ENCODE data around the gene SDC4.

DNA sequence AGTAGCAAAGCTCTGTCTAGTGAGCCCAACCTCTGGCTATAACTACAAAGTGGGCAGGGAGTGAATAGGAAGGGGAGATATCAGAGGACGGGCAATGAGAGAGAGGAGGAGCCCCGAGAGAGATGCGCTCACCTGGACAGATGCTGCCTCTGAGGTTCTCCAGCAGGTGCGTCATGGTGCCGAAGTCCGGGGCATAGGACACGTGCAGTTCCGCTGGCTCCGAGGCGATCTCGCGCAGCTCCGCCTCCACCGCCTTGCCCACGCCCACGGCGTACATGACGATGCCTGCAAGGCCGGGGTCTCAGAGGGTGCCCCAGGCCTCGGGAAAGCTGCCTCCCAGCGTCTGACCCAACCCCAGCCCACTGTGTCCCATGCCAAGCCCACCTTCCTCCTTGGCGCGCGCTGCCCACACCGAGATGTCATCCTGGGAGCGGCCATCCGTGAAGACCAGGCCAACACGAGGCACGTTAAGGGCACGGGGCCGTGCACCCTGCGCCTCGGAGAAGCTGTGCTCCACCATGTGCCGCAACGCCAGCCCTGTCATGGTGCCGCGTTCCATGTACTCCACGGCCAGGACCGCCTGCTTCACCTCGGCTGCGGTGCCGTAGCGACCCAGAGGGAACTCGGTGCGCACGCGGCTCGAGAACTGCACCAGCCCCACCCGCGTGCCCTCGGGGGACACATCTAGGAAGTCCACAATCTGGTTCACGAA, 50.3 kb downstream of the SDC4 start:
- no peak for TF ChIP-seq POLR2A (IDR thresholded peaks at IDR 0.05; ENCODE audit: low read length)
- no peak for TF ChIP-seq GATA1 (IDR thresholded peaks at IDR 0.05; ENCODE audit: low read depth, low read length)

Data from erythroblast (primary cell).